ENCODE results near the gene COQ10A. TPM values are rescaled to one million over a fixed set of nuclear protein-coding genes. Genes with fewer than 3 reads are reported as not detected.

COQ10A gene
- total and polyA plus RNA-seq, 8 donors = 9.4 to 19.8 (median 13.9) TPM

GRCh38 chr12:56315622-56316473, 49.1 kb downstream of the COQ10A start, which contains the start of gene CNPY2:
Gene CNPY2 (minus strand): TSS chr12:56315988. CDS start chr12:56315217, 771 bp downstream.
- Histone ChIP-seq H3K27me3 (no peaks in the 10 kb centered on the region), H3K36me3 (peaks cover 0 to 50% of the 10 kb centered on the region in 2 donors)

GRCh38 chr12:56317675-56318074, 50.9 kb downstream of the COQ10A start:
- intact Hi-C loops (cut with DNase I) = no loop called here
- Histone ChIP-seq H3K27me3 (no peaks in the 10 kb centered on the region), H3K4me1 (peaks cover 12 to 13% of the 10 kb centered on the region in 2 donors), H3K4me3 (no peak overlapping the region), H3K27ac (no peak overlapping the region), H3K36me3 (peaks cover 0 to 44% of the 10 kb centered on the region in 2 donors), H3K9me3 (no peaks in the 10 kb centered on the region)
- DNase-seq (no peak), ATAC-seq (no peak)
- TF ChIP-seq, protein P1, sequence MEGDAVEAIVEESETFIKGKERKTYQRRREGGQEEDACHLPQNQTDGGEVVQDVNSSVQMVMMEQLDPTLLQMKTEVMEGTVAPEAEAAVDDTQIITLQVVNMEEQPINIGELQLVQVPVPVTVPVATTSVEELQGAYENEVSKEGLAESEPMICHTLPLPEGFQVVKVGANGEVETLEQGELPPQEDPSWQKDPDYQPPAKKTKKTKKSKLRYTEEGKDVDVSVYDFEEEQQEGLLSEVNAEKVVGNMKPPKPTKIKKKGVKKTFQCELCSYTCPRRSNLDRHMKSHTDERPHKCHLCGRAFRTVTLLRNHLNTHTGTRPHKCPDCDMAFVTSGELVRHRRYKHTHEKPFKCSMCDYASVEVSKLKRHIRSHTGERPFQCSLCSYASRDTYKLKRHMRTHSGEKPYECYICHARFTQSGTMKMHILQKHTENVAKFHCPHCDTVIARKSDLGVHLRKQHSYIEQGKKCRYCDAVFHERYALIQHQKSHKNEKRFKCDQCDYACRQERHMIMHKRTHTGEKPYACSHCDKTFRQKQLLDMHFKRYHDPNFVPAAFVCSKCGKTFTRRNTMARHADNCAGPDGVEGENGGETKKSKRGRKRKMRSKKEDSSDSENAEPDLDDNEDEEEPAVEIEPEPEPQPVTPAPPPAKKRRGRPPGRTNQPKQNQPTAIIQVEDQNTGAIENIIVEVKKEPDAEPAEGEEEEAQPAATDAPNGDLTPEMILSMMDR (IDR thresholded peaks at IDR 0.05) = no peak

More at GRCh38 chr12:56315622-56316473, 49.1 kb downstream of the COQ10A start, which contains the start of gene CNPY2:
- peak within 1 kb of the TSS; percentile 90 to 95 for H3K27ac ChIP-seq
- H3K9me3 ChIP-seq = no peaks in the 10 kb centered on the region
- peaks cover 12 to 13% of the 10 kb centered on the region in 2 donors for H3K4me1 ChIP-seq
- ATAC-seq = peak; percentile 94
- peak; percentile 97 for DNase-seq
- intact Hi-C loops (cut with DNase I) = no loop called here
- TF ChIP-seq, protein P1 (IDR thresholded peaks at IDR 0.05) = peak in 1 of 2 donors; percentile 20
- H3K4me3 ChIP-seq = peak within 1 kb of the TSS; percentile 83 to 91

Other genes with a start within 250 kb of the COQ10A start
- 1 to 10 TPM; 7.5 to 8.5 TPM for gene IKZF4, start 245.9 kb upstream of the COQ10A start, total RNA-seq
- 10 to 100 TPM; 22.2 to 28.3 (median 23.8) TPM for gene IKZF4, start 245.9 kb upstream of the COQ10A start, polyA plus RNA-seq (ENCODE audit: insufficient read length in 6 of 6)
- gene RPS26, start 225.0 kb upstream of the COQ10A start, total RNA-seq = 10 to 100 TPM; 37.9 to 43.1 TPM
- gene RPS26, start 225.0 kb upstream of the COQ10A start, polyA plus RNA-seq (ENCODE audit: insufficient read length in 6 of 6) = 100 to 1,000 TPM; 106 to 778 (median 131) TPM
- 10 to 100 TPM; 38.6 to 88.8 TPM for gene ERBB3, start 186.8 kb upstream of the COQ10A start, total RNA-seq
- 10 to 100 TPM; 77.8 to 96.1 (median 82.1) TPM for gene ERBB3, start 186.8 kb upstream of the COQ10A start, polyA plus RNA-seq (ENCODE audit: insufficient read length in 6 of 6)
- gene PA2G4, start 162.4 kb upstream of the COQ10A start, total RNA-seq = 100 to 1,000 TPM in 1 of 2 donors, 10 to 100 TPM in 1; 62.0 to 103 TPM
- 100 to 1,000 TPM; 120 to 151 (median 133) TPM for gene PA2G4, start 162.4 kb upstream of the COQ10A start, polyA plus RNA-seq (ENCODE audit: insufficient read length in 6 of 6)
- gene RPL41, start 150.3 kb upstream of the COQ10A start, total RNA-seq = 1,000 to 10,000 TPM; 3,023 to 3,157 TPM
- 1,000 to 10,000 TPM; 6,005 to 6,852 (median 6,180) TPM for gene RPL41, start 150.3 kb upstream of the COQ10A start, polyA plus RNA-seq (ENCODE audit: insufficient read length in 6 of 6)
- 1 to 10 TPM; 6.0 to 8.7 TPM for gene ZC3H10, start 148.7 kb upstream of the COQ10A start, total RNA-seq
- 1 to 10 TPM; 4.2 to 6.7 (median 5.5) TPM for gene ZC3H10, start 148.7 kb upstream of the COQ10A start, polyA plus RNA-seq (ENCODE audit: insufficient read length in 6 of 6)
- 100 to 1,000 TPM; 102 to 116 TPM for gene ESYT1, start 138.7 kb upstream of the COQ10A start, total RNA-seq
- 10 to 100 TPM; 80.9 to 94.5 (median 90.2) TPM for gene ESYT1, start 138.7 kb upstream of the COQ10A start, polyA plus RNA-seq (ENCODE audit: insufficient read length in 6 of 6)
- gene MYL6B, start 114.4 kb upstream of the COQ10A start, total RNA-seq = 10 to 100 TPM; 32.6 to 43.1 TPM
- gene MYL6B, start 114.4 kb upstream of the COQ10A start, polyA plus RNA-seq (ENCODE audit: insufficient read length in 6 of 6) = 100 to 1,000 TPM; 153 to 193 (median 173) TPM
- gene MYL6, start 108.6 kb upstream of the COQ10A start, total RNA-seq = 1,000 to 10,000 TPM; 1,768 to 1,773 TPM
- gene MYL6, start 108.6 kb upstream of the COQ10A start, polyA plus RNA-seq (ENCODE audit: insufficient read length in 6 of 6) = 1,000 to 10,000 TPM; 1,831 to 2,250 (median 2,105) TPM
- gene SMARCC2, start 77.5 kb upstream of the COQ10A start, total RNA-seq = 10 to 100 TPM; 84.3 to 84.9 TPM
- 100 to 1,000 TPM; 113 to 139 (median 121) TPM for gene SMARCC2, start 77.5 kb upstream of the COQ10A start, polyA plus RNA-seq (ENCODE audit: insufficient read length in 6 of 6)
- gene RNF41, start 45.0 kb upstream of the COQ10A start, total RNA-seq = 10 to 100 TPM; 50.3 to 51.4 TPM
- 10 to 100 TPM; 41.5 to 47.1 (median 42.0) TPM for gene RNF41, start 45.0 kb upstream of the COQ10A start, polyA plus RNA-seq (ENCODE audit: insufficient read length in 6 of 6)
- 10 to 100 TPM; 32.6 to 33.8 TPM for gene NABP2, start 42.6 kb upstream of the COQ10A start, total RNA-seq
- 10 to 100 TPM; 21.8 to 28.5 (median 24.7) TPM for gene NABP2, start 42.6 kb upstream of the COQ10A start, polyA plus RNA-seq (ENCODE audit: insufficient read length in 6 of 6)
- under 1 TPM in 1 of 2 donors, not detected in 1; 0.29 TPM for gene SLC39A5, start 36.9 kb upstream of the COQ10A start, total RNA-seq
- gene SLC39A5, start 36.9 kb upstream of the COQ10A start, polyA plus RNA-seq (ENCODE audit: insufficient read length in 6 of 6) = 1 to 10 TPM; 2.0 to 6.6 (median 4.0) TPM
- 10 to 100 TPM; 33.3 to 39.3 TPM for gene ANKRD52, start 8.6 kb upstream of the COQ10A start, total RNA-seq
- gene ANKRD52, start 8.6 kb upstream of the COQ10A start, polyA plus RNA-seq (ENCODE audit: insufficient read length in 6 of 6) = 10 to 100 TPM; 24.6 to 40.1 (median 31.7) TPM
- 100 to 1,000 TPM; 193 to 213 TPM for gene CS, start 33.4 kb downstream of the COQ10A start, total RNA-seq
- gene CS, start 33.4 kb downstream of the COQ10A start, polyA plus RNA-seq (ENCODE audit: insufficient read length in 6 of 6) = 100 to 1,000 TPM; 162 to 190 (median 177) TPM
- gene CNPY2, start 49.0 kb downstream of the COQ10A start, total RNA-seq = 100 to 1,000 TPM; 135 to 152 TPM
- 100 to 1,000 TPM; 126 to 168 (median 146) TPM for gene CNPY2, start 49.0 kb downstream of the COQ10A start, polyA plus RNA-seq (ENCODE audit: insufficient read length in 6 of 6)
- 10 to 100 TPM; 49.9 to 58.4 TPM for gene PAN2, start 67.1 kb downstream of the COQ10A start, total RNA-seq
- 100 to 1,000 TPM in 1 of 6 donors, 10 to 100 TPM in 5; 66.7 to 107 (median 82.0) TPM for gene PAN2, start 67.1 kb downstream of the COQ10A start, polyA plus RNA-seq (ENCODE audit: insufficient read length in 6 of 6)
- gene IL23A, start 71.9 kb downstream of the COQ10A start, total RNA-seq = 1 to 10 TPM in 1 of 2 donors, under 1 TPM in 1; 0.73 to 1.0 TPM
- 1 to 10 TPM in 3 of 6 donors, under 1 TPM in 3; 0.69 to 1.3 (median 1.0) TPM for gene IL23A, start 71.9 kb downstream of the COQ10A start, polyA plus RNA-seq (ENCODE audit: insufficient read length in 6 of 6)
- gene STAT2, start 93.2 kb downstream of the COQ10A start, total RNA-seq = 100 to 1,000 TPM; 175 to 187 TPM
- 100 to 1,000 TPM; 133 to 194 (median 162) TPM for gene STAT2, start 93.2 kb downstream of the COQ10A start, polyA plus RNA-seq (ENCODE audit: insufficient read length in 6 of 6)
- gene APOF, start 95.9 kb downstream of the COQ10A start, total RNA-seq = not detected
- under 1 TPM in 3 of 6 donors, not detected in 3; 0.13 to 0.18 (median 0.13) TPM for gene APOF, start 95.9 kb downstream of the COQ10A start, polyA plus RNA-seq (ENCODE audit: insufficient read length in 6 of 6)
- 10 to 100 TPM; 15.0 to 22.1 TPM for gene TIMELESS, start 182.5 kb downstream of the COQ10A start, total RNA-seq
- gene TIMELESS, start 182.5 kb downstream of the COQ10A start, polyA plus RNA-seq (ENCODE audit: insufficient read length in 6 of 6) = 10 to 100 TPM; 27.1 to 38.0 (median 32.3) TPM
- not detected for gene MIP, start 187.7 kb downstream of the COQ10A start, total RNA-seq
- gene MIP, start 187.7 kb downstream of the COQ10A start, polyA plus RNA-seq (ENCODE audit: insufficient read length in 6 of 6) = under 1 TPM in 1 of 6 donors, not detected in 5; 0.18 TPM
- 1 to 10 TPM; 2.5 to 3.3 TPM for gene SPRYD4, start 201.6 kb downstream of the COQ10A start, total RNA-seq
- gene SPRYD4, start 201.6 kb downstream of the COQ10A start, polyA plus RNA-seq (ENCODE audit: insufficient read length in 6 of 6) = 1 to 10 TPM; 4.6 to 5.9 (median 5.7) TPM
- 1 to 10 TPM; 3.0 to 5.9 TPM for gene GLS2, start 221.2 kb downstream of the COQ10A start, total RNA-seq
- 1 to 10 TPM; 2.3 to 3.4 (median 2.7) TPM for gene GLS2, start 221.2 kb downstream of the COQ10A start, polyA plus RNA-seq (ENCODE audit: insufficient read length in 6 of 6)